SIG-M5 (cell line): ENCODE data around the gene LGALS9.
A peak's percentile ranks its signal among the peaks of the same experiment; 100 is the strongest.
"Not testable (repeated sequence)": the region's sequence is repeated elsewhere in the genome, so short reads cannot be mapped to it uniquely, and the experiment has no call there.

Experiments used
- DNase-seq: peaks from one replicate; lab custom pipeline; 2025; lab: John Stamatoyannopoulos, UW

Gene LGALS9

GRCh38 chr17:27654654-27655524 lies 23.9 kb downstream of the LGALS9 start:
- peak; percentile 41 for DNase-seq

GRCh38 chr17:27655525-27656111 lies 24.6 kb downstream of the LGALS9 start:
- not testable (repeated sequence) for DNase-seq

GRCh38 chr17:27656620-27657019 lies 25.6 kb downstream of the LGALS9 start:
- not testable (repeated sequence) for DNase-seq

- no peak for DNase-seq
Observed at GRCh38 chr17:27657620-27658019, 26.6 kb downstream of the LGALS9 start.

- no peak for DNase-seq
Observed at GRCh38 chr17:27659683-27660082, 28.7 kb downstream of the LGALS9 start.

GRCh38 chr17:27660436-27660835 lies 29.4 kb downstream of the LGALS9 start:
- DNase-seq = no peak

GRCh38 chr17:27663936-27664605 lies 33.1 kb downstream of the LGALS9 start:
- no peak for DNase-seq

- no peak for DNase-seq
Observed at GRCh38 chr17:27664606-27664965, 33.6 kb downstream of the LGALS9 start.

- no peak for DNase-seq
Observed at GRCh38 chr17:27665549-27665948, 34.6 kb downstream of the LGALS9 start.

- DNase-seq = not testable (repeated sequence)
Observed at GRCh38 chr17:27666270-27666669, 35.3 kb downstream of the LGALS9 start.

GRCh38 chr17:27666831-27667560 lies 36.0 kb downstream of the LGALS9 start:
- DNase-seq = no peak

- no peak for DNase-seq
Observed at GRCh38 chr17:27667656-27668487, 36.9 kb downstream of the LGALS9 start.

GRCh38 chr17:27668488-27668823 lies 37.5 kb downstream of the LGALS9 start:
- DNase-seq = no peak

- no peak for DNase-seq
Observed at GRCh38 chr17:27669136-27669535, 38.1 kb downstream of the LGALS9 start.

- DNase-seq = no peak
Observed at GRCh38 chr17:27669850-27670249, 38.9 kb downstream of the LGALS9 start.

- no peak for DNase-seq
Observed at GRCh38 chr17:27670791-27671590, 40.0 kb downstream of the LGALS9 start.

GRCh38 chr17:27671591-27671910 lies 40.6 kb downstream of the LGALS9 start:
- DNase-seq = no peak

GRCh38 chr17:27671977-27672480 lies 41.0 kb downstream of the LGALS9 start:
- not testable (repeated sequence) for DNase-seq

- DNase-seq = no peak
Observed at GRCh38 chr17:27674335-27674734, 43.3 kb downstream of the LGALS9 start.

- no peak for DNase-seq
Observed at GRCh38 chr17:27677191-27677590, 46.2 kb downstream of the LGALS9 start.

- not testable (repeated sequence) for DNase-seq
Observed at GRCh38 chr17:27686322-27686721, 55.3 kb downstream of the LGALS9 start.
